Spleen (tissue), 11 donors: Measurements from ENCODE around the gene RCSD1. TPM values are rescaled to one million over a fixed set of nuclear protein-coding genes. Genes with fewer than 3 reads are reported as not detected.
"Not testable (repeated sequence)": the region's sequence is repeated elsewhere in the genome, so short reads cannot be mapped to it uniquely, and the experiment has no call there.

Experiments
- DNase-seq: peaks from one replicate; pipeline ENCODE4 v3.0.0-alpha.2; 2020
- H3K27ac ChIP-seq, 8 donors: fragments of 200-600 bp; sonication (generic) in 7 of 8; 1 replicate in 4 of 8; 2 replicates in 4 of 8; pipeline versions ENCODE4 v1.5.0 to v1.8.0; 2016 to 2021; ENCODE audit warnings: inconsistent platforms in 4 of 8, mild to moderate bottlenecking in 4 of 8, moderate library complexity in 1 of 8
- H3K27me3 ChIP-seq, 7 donors: fragments of 200-600 bp; sonication (generic) in 6 of 7; replicated peaks in 1 of 7; 1 replicate in 4 of 7; 2 replicates in 3 of 7; pipeline versions ENCODE4 v1.5.0 to v1.8.0; 2016 to 2021; ENCODE audit warnings: inconsistent platforms in 3 of 7, mild to moderate bottlenecking in 1 of 7
- H3K36me3 ChIP-seq, 6 donors: fragments of 200-600 bp; sonication (generic) in 5 of 6; 1 replicate in 4 of 6; 2 replicates in 2 of 6; pipeline versions ENCODE4 v1.5.0 to v1.8.0; 2016 to 2021; ENCODE audit warnings: inconsistent platforms in 2 of 6
- H3K4me1 ChIP-seq, 6 donors: fragments of 200-600 bp; sonication (generic) in 5 of 6; 1 replicate in 3 of 6; 2 replicates in 3 of 6; pipeline versions ENCODE4 v1.5.0 to v1.8.0; 2016 to 2021; ENCODE audit warnings: inconsistent platforms in 3 of 6
- H3K4me3 ChIP-seq, 8 donors: fragments of 200-600 bp; sonication (generic) in 7 of 8; 1 replicate in 4 of 8; 2 replicates in 4 of 8; pipeline versions ENCODE4 v1.5.0 to v1.8.0; 2016 to 2021; ENCODE audit warnings: inconsistent platforms in 4 of 8, mild to moderate bottlenecking in 4 of 8, moderate library complexity in 2 of 8
- H3K9me3 ChIP-seq, 8 donors: fragments of 200-600 bp; sonication (generic) in 7 of 8; 1 replicate in 4 of 8; 2 replicates in 4 of 8; pipeline versions ENCODE4 v1.5.0 to v1.8.0; 2016 to 2021; ENCODE audit warnings: inconsistent platforms in 4 of 8
- POLR2A ChIP-seq, 3 donors: fragments of 450-650 bp; IDR thresholded peaks; one replicate each; pipeline ENCODE4 v1.5.1; 2017; ENCODE audit warnings: antibody characterized with exemption in 3 of 3, mild to moderate bottlenecking in 1 of 3
- POLR2AphosphoS5 ChIP-seq, 3 donors: sonication (generic); formaldehyde crosslinking; IDR thresholded peaks; one replicate each; pipeline ENCODE4 v1.5.1; 2017; ENCODE audit warnings: antibody characterized with exemption in 3 of 3
- WGBS, 5 donors: extraction: QIAGEN DNeasy Blood & Tissue Kit in 3 of 5; methylation state at CpG; one replicate each; pipeline versions ENCODE4 v1.1.5 to v1.1.7; 2013 to 2018; 5-methylcytosine and 5-hydroxymethylcytosine counted together
- intact Hi-C: fragments of 100-400 bp; cut with DNase I; formaldehyde crosslinking; loops from one replicate; pipeline ENCODE4 v1.15.0; 2023; ENCODE audit warnings: low total_unique reads
- polyA plus RNA-seq, 3 donors: library from polyadenylated mRNA; stranded (reverse); fragments of 200-250 nt; gene quantifications; one replicate each; pipeline ENCODE4 v1.2.1, GENCODE V29; 2013
- total RNA-seq, 7 donors: library from RNA; depleted of rRNA in 3 of 7; stranded (reverse); fragments of >200 nt in 3 of 7; fragmentation: NEBNext Ultra II Directional in 4 of 7; extraction: Animal tissue kit (Norgen Biotek cat#: 25700) in 4 of 7; gene quantifications; one replicate each; pipeline versions ENCODE4 v1.1.0 to v1.2.1, GENCODE V29; 2016 to 2021
- TF ChIP-seq, protein P1 (sequence below), 11 experiments: fragments of 200-600 bp in 7 of 11; fragments of 450-650 bp in 4 of 11; sonication (generic) in 4 of 11; IDR thresholded peaks in 8 of 11; conservative IDR thresholded peaks in 3 of 11; 1 replicate in 7 of 11; 2 replicates in 4 of 11; pipeline versions ENCODE4 v1.4.0 to v1.8.0; 2016 to 2021; ENCODE audit warnings: antibody characterized with exemption in 11 of 11, inconsistent platforms in 4 of 11, mild to moderate bottlenecking in 1 of 11
- donor health status: healthy with polysubstance abuse.
- donor health status: DM: no; HTN: no; CAD: no; lungs with moderate emphysema.
- donor health status: DM: no; HTN: no; CAD: no.
- donor health status: Bipolar disorder and iron deficiency.
- donor health status: healthy.
- donor health status: DM: no; HTN: no; CAD: no.
- donor health status: DM: yes; HTN: yes; CAD: no.

RCSD1 gene
- total and polyA plus RNA-seq, 10 donors = 58.9 to 144 (median 107) TPM

GRCh38 chr1:167612587-167613385 is 17.2 kb upstream of the RCSD1 start:
- H3K4me3 ChIP-seq = no peak overlapping the region
- no peak for DNase-seq
- peaks cover 18 to 76% (median 41%) of the 10 kb centered on the region in 6 donors for H3K4me1 ChIP-seq
- peaks cover 0 to 15% (median 10%) of the 10 kb centered on the region in 8 donors for H3K9me3 ChIP-seq
- no peaks in the 10 kb centered on the region for H3K27me3 ChIP-seq
- WGBS, 5 donors = 59 to 78% (median 71%) methylated on average over 2 of the region's 2 CpGs
- peaks cover 0 to 3% (median 0%) of the 10 kb centered on the region in 6 donors for H3K36me3 ChIP-seq
- TF ChIP-seq POLR2A (IDR thresholded peaks at IDR 0.05) (no peak), POLR2AphosphoS5 (IDR thresholded peaks at IDR 0.05) (no peak)
- TF ChIP-seq, protein P1, sequence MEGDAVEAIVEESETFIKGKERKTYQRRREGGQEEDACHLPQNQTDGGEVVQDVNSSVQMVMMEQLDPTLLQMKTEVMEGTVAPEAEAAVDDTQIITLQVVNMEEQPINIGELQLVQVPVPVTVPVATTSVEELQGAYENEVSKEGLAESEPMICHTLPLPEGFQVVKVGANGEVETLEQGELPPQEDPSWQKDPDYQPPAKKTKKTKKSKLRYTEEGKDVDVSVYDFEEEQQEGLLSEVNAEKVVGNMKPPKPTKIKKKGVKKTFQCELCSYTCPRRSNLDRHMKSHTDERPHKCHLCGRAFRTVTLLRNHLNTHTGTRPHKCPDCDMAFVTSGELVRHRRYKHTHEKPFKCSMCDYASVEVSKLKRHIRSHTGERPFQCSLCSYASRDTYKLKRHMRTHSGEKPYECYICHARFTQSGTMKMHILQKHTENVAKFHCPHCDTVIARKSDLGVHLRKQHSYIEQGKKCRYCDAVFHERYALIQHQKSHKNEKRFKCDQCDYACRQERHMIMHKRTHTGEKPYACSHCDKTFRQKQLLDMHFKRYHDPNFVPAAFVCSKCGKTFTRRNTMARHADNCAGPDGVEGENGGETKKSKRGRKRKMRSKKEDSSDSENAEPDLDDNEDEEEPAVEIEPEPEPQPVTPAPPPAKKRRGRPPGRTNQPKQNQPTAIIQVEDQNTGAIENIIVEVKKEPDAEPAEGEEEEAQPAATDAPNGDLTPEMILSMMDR (IDR thresholded peaks at IDR 0.05 in 8 of 11, conservative IDR thresholded peaks at IDR 0.05 in 3 of 11) = no peak
- intact Hi-C loops = no loop called here
- H3K27ac ChIP-seq = peak overlapping the region in 5 of 8 donors; percentile 42 to 74 (median 69)

- Histone ChIP-seq H3K4me1 (peaks cover 30 to 88% (median 53%) of the 10 kb centered on the region in 6 donors), H3K27ac (peak overlapping the region in 2 of 8 donors; percentile 43 to 91)
- H3K4me3 ChIP-seq, H3K27me3 ChIP-seq, H3K9me3 ChIP-seq, intact Hi-C loops, DNase-seq, H3K36me3 ChIP-seq: not testable (repeated sequence)
- 38 to 68% (median 55%) methylated on average over 2 of the region's 2 CpGs for WGBS, 5 donors
Observed at GRCh38 chr1:167613984-167614383, 16.0 kb upstream of the RCSD1 start.

DNA sequence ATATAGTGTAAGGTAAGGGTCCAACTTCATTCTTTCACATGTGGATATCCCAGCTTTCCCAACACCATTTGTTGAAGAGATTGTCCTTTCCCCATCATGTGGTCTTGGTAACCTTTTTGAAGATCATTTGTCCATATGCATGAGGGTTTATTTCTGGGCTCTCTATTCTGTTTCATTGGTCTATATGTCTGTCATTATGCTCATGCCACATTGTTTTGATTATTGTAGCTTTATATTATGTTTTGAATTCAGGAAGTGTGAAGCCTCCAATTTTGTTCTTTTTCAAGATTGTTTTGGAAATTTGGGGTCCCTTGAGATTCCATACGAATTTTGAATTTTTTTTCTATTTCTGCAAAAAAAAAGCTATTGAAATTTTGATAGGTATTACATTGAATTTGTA is 15.2 kb upstream of the RCSD1 start:
- DNase-seq = no peak
- WGBS, 5 donors = 82 to 94% (median 85%) methylated on average over 1 of the region's 1 CpG
- peaks cover 30 to 89% (median 61%) of the 10 kb centered on the region in 6 donors for H3K4me1 ChIP-seq

GRCh38 chr1:167616521-167616920 is 13.5 kb upstream of the RCSD1 start:
- TF ChIP-seq POLR2AphosphoS5 (IDR thresholded peaks at IDR 0.05) = no peak
- TF ChIP-seq, protein P1 (IDR thresholded peaks at IDR 0.05 in 8 of 11, conservative IDR thresholded peaks at IDR 0.05 in 3 of 11) = no peak
- TF ChIP-seq POLR2A (IDR thresholded peaks at IDR 0.05) = no peak
- peak overlapping the region in 6 of 8 donors; percentile 6 to 55 (median 26) for H3K4me3 ChIP-seq
- H3K27ac ChIP-seq = peak overlapping the region; percentile 82 to 92 (median 86)
- H3K9me3 ChIP-seq = peaks cover 0 to 5% (median 0%) of the 10 kb centered on the region in 8 donors
- no peak for DNase-seq
- H3K4me1 ChIP-seq = peaks cover 34 to 97% (median 71%) of the 10 kb centered on the region in 6 donors
- WGBS, 5 donors = 75 to 83% (median 81%) methylated on average over 8 of the region's 8 CpGs
- intact Hi-C loops = no loop called here
- H3K27me3 ChIP-seq = no peaks in the 10 kb centered on the region
- no peaks in the 10 kb centered on the region for H3K36me3 ChIP-seq

More for the DNA sequence above, 15.2 kb upstream of the RCSD1 start:
- Histone ChIP-seq H3K9me3 (peaks cover 0 to 5% (median 0%) of the 10 kb centered on the region in 8 donors), H3K36me3 (no peaks in the 10 kb centered on the region), H3K27me3 (no peaks in the 10 kb centered on the region), H3K4me3 (no peak overlapping the region), H3K27ac (peak overlapping the region in 3 of 8 donors; percentile 86 to 92 (median 91))
- TF ChIP-seq, protein P1 (IDR thresholded peaks at IDR 0.05 in 8 of 11, conservative IDR thresholded peaks at IDR 0.05 in 3 of 11) = no peak
- TF ChIP-seq POLR2A (IDR thresholded peaks at IDR 0.05) (no peak), POLR2AphosphoS5 (IDR thresholded peaks at IDR 0.05) (no peak)
- intact Hi-C loops = no loop called here
